ENCODE results near the gene FILIP1L. TPM values are rescaled to one million over a fixed set of nuclear protein-coding genes. Genes with fewer than 3 reads are reported as not detected.
A peak's percentile ranks its signal among the peaks of the same experiment; 100 is the strongest.

Gene FILIP1L
- polyA plus RNA-seq, 3 donors, result 0.13 to 0.40 (median 0.25) TPM

DNA sequence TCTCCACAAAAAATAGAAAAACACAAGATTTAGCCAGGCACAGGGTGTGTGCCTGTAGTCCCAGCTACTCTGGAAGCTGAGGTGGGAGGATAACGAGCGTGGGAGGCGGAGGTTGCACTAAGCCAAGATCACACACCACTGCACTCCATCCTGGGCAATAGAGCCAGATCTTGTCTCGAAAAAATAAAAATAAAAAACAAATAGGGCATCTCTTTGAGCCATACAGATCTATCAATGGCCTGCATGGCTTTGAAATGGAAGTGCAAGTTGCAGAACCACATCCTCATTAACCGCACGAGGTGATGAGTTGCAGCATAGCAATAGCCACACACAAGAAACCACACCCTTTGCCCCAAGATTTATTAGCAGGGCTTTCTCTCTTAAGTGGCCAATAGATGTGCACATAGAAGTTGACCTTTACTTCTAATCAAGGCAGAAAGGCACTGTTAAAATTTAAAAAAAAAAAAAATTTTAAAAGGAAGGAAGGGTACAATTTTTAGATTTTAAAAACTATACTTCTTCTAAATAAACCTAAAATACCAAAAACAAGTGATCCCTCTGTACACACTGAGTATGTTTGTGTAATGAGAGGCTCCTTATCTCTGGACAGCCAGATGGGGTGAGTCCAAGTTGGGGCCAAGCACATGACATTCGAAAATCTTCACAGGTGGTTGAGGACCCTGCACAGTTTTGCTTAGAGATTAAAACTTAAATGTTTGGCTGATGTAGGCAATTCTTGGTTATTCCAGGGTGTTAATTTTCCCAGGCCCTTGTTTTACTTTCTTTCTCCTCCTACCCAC is 53.4 kb downstream of the FILIP1L start:
- Histone ChIP-seq H3K36me3 (replicated peaks in 1 of 2; ENCODE audit: control insufficient read depth in 1 of 2, insufficient read depth in 2 of 2, low read length in 2 of 2) (no peaks in the 10 kb centered on the region), H3K9ac (ENCODE audit: insufficient read depth, low read length, poor library complexity, severe bottlenecking) (no peak overlapping the region), H4K20me1 (ENCODE audit: insufficient read depth, low read length) (no peaks in the 10 kb centered on the region), H3K4me1 (ENCODE audit: control insufficient read depth in 1 of 2, insufficient read depth in 2 of 2, low read length in 2 of 2) (peaks cover 11 to 17% of the 10 kb centered on the region in 2 donors), H3K27ac (ENCODE audit: low read depth in 1 of 2, low read length in 2 of 2) (no peak overlapping the region), H3K4me2 (replicated peaks; ENCODE audit: extremely low read depth, low read length, poor library complexity, severe bottlenecking) (no peak overlapping the region), H2AFZ (ENCODE audit: insufficient read depth, low read depth, low read length, poor library complexity, severe bottlenecking) (no peak overlapping the region), H3K4me3 (replicated peaks in 1 of 3; ENCODE audit: low read depth in 2 of 3, low read length in 3 of 3) (no peak overlapping the region), H3K27me3 (ENCODE audit: control insufficient read depth in 2 of 2, insufficient read depth in 2 of 2, low read length in 2 of 2) (no peaks in the 10 kb centered on the region), H3K9me3 (replicated peaks in 1 of 2; ENCODE audit: control insufficient read depth in 1 of 2, insufficient read depth in 1 of 2, low read length in 2 of 2) (no peaks in the 10 kb centered on the region), H3K79me2 (ENCODE audit: insufficient read depth, low read length) (no peaks in the 10 kb centered on the region)
- Mint-ChIP-seq H3K27me3 (ENCODE audit: low read depth in 3 of 3) (peaks cover 0 to 4% (median 3%) of the 10 kb centered on the region in 3 donors), H3K4me3 (no peak overlapping the region), H3K27ac (peak overlapping the region in 1 of 7 donors; percentile 23), H3K4me1 (peaks cover 16% of the 10 kb centered on the region), H3K36me3 (peaks cover 0 to 2% of the 10 kb centered on the region in 2 donors), H3K9me3 (no peaks in the 10 kb centered on the region)
- TF ChIP-seq, protein P1, sequence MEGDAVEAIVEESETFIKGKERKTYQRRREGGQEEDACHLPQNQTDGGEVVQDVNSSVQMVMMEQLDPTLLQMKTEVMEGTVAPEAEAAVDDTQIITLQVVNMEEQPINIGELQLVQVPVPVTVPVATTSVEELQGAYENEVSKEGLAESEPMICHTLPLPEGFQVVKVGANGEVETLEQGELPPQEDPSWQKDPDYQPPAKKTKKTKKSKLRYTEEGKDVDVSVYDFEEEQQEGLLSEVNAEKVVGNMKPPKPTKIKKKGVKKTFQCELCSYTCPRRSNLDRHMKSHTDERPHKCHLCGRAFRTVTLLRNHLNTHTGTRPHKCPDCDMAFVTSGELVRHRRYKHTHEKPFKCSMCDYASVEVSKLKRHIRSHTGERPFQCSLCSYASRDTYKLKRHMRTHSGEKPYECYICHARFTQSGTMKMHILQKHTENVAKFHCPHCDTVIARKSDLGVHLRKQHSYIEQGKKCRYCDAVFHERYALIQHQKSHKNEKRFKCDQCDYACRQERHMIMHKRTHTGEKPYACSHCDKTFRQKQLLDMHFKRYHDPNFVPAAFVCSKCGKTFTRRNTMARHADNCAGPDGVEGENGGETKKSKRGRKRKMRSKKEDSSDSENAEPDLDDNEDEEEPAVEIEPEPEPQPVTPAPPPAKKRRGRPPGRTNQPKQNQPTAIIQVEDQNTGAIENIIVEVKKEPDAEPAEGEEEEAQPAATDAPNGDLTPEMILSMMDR (IDR thresholded peaks at IDR 0.05), result no peak
- DNase-seq, result peak in 2 of 3 donors; percentile 23 to 27
- WGBS (ENCODE audit: insufficient coverage), result 93% methylated on average over 3 of the region's 7 CpGs
- intact Hi-C loops (cut with micrococcal nuclease), result no loop called here

DNA sequence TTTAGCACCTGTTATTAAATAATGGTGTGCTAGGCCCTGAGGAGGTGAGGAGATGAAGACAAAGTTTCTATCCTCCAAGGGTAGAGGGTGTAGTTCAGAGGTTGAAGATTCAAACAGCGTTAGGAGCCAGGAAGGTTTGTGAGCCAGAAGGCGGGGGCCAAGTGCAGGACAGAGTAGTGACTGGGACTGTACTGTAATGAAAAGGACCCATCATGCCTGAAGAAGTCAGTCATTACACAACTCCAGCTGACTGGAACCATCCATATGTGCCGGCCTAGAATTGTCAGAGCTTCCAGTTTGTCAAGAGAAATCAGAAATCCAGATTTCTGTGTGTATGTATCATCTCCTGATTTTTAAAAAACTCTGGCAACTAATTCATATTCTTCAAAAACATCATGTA is 54.8 kb downstream of the FILIP1L start:
- Histone ChIP-seq H3K27me3 (ENCODE audit: control insufficient read depth in 2 of 2, insufficient read depth in 2 of 2, low read length in 2 of 2) (no peaks in the 10 kb centered on the region), H3K79me2 (ENCODE audit: insufficient read depth, low read length) (no peaks in the 10 kb centered on the region), H3K9me3 (replicated peaks in 1 of 2; ENCODE audit: control insufficient read depth in 1 of 2, insufficient read depth in 1 of 2, low read length in 2 of 2) (no peaks in the 10 kb centered on the region), H3K4me1 (ENCODE audit: control insufficient read depth in 1 of 2, insufficient read depth in 2 of 2, low read length in 2 of 2) (peaks cover 11 to 17% of the 10 kb centered on the region in 2 donors), H3K4me3 (replicated peaks in 1 of 3; ENCODE audit: low read depth in 2 of 3, low read length in 3 of 3) (no peak overlapping the region), H3K4me2 (replicated peaks; ENCODE audit: extremely low read depth, low read length, poor library complexity, severe bottlenecking) (no peak overlapping the region), H3K27ac (ENCODE audit: low read depth in 1 of 2, low read length in 2 of 2) (no peak overlapping the region), H2AFZ (ENCODE audit: insufficient read depth, low read depth, low read length, poor library complexity, severe bottlenecking) (no peak overlapping the region), H3K36me3 (replicated peaks in 1 of 2; ENCODE audit: control insufficient read depth in 1 of 2, insufficient read depth in 2 of 2, low read length in 2 of 2) (no peaks in the 10 kb centered on the region), H3K9ac (ENCODE audit: insufficient read depth, low read length, poor library complexity, severe bottlenecking) (no peak overlapping the region), H4K20me1 (ENCODE audit: insufficient read depth, low read length) (no peaks in the 10 kb centered on the region)
- TF ChIP-seq, protein P1 (IDR thresholded peaks at IDR 0.05), result no peak
- H3K4me1 Mint-ChIP-seq, result peaks cover 16% of the 10 kb centered on the region
- H3K36me3 Mint-ChIP-seq, result peaks cover 0 to 2% of the 10 kb centered on the region in 2 donors
- H3K4me3 Mint-ChIP-seq, result no peak overlapping the region
- no peak overlapping the region for H3K27ac Mint-ChIP-seq
- no peak for DNase-seq
- H3K9me3 Mint-ChIP-seq, result no peaks in the 10 kb centered on the region
- no CpG with 5 or more reads among the region's 3 CpGs for WGBS (ENCODE audit: insufficient coverage)
- peaks cover 0 to 4% (median 1%) of the 10 kb centered on the region in 3 donors for H3K27me3 Mint-ChIP-seq (ENCODE audit: low read depth in 3 of 3)
- intact Hi-C loops (cut with micrococcal nuclease), result no loop called here

All from CD14-positive monocyte (primary cell).